ENCODE results near the gene TMEM11.

Gene TMEM11, protein sequence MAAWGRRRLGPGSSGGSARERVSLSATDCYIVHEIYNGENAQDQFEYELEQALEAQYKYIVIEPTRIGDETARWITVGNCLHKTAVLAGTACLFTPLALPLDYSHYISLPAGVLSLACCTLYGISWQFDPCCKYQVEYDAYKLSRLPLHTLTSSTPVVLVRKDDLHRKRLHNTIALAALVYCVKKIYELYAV

DNA sequence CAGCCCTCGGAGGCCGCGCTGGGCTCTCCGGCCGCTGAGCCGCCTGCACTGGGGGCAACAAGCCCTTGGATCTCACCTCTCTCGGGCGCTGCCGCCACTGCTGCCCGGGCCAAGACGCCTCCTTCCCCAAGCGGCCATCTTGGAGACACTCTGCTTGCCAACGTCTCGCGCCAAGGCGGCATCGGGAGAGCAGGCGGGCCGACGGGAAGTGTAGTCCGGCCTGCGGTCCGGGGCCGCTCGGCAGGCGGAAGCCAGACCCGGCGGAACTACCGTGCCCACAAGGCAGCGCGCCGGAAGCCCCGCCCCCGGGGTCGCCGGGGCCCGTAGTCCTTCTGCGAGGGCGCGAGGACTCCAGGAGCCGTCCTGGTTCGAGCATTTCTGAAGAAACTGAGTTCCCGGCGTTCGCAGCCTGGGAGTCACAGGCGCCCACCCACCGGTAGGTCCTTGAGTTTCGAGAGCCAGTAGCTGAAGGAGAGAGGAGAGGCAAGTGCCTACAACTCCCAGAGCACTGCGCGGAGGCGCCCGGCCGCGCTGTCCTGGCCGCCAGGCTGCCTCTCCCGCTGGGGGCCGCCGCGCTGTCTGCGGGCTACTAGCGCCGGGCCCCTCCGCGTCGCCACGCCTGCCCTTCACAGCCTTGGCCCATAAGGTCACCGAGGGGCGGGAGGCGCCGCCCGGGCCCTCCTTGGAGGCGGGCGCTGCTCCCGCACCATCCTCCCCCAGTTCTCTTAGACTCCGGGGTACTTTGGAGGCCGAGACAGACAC lies at the start of gene TMEM11:
TSS of gene TMEM11 (minus strand) at position 147 of the 762 bp plus-strand sequence. CDS start at position 138, 9 bp downstream.
- peak; percentile 92 for DNase-seq

DNA sequence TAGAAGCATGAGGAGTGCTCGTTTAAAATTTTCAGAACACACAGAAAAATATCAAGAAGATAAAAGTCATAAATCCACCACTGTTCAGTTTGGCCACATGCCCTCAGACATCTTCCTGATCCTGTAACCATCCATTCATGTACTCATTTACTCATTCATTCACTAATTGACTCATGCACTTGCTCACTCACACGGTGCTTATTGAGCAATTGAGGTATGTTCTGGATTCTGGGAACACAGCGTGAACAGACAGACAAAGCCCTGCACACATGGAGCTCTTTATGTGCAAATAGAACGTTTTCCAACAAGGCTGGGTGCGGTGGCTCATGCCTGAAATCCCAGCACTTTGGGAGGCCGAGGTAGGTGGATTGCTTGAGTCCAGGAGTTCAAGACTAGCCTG lies 49.4 kb upstream of the TMEM11 start:
- DNase-seq, result no peak

DNA sequence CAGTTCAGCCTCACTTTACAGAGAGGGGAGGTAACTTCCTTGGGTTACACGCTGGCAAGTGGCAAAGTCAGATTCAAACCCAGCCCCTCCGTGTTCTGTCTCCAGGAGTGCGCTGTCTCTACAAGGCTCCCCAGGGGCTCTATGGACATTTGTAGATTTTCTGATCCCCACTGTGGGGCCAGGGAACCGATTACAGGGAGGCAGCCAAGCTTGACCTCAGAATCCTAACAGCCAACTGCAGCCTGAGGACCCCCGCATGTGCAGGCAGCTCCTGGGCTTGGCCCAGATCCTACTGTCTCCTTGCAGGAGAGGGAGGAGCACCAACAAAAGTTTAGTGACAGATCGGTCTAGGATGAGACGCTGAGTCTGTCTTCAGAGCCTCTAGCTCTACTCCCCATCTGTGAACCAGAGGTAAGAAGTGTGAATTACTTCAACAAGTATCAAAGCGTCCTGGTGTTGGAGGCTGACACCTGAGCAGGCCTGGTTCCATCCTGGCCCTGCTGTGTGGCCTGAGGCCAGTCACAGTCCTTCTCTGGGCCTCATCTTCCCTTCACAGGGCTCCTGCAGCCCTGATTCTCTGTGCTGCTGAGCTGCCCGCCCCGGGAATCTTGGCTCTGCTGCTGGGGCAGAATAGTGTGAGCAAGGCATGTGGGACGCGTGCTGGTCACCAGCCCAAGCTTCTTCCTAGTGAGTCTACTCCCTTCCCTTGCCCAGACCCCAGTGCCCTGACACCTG lies 48.5 kb upstream of the TMEM11 start:
- no peak for DNase-seq

DNA sequence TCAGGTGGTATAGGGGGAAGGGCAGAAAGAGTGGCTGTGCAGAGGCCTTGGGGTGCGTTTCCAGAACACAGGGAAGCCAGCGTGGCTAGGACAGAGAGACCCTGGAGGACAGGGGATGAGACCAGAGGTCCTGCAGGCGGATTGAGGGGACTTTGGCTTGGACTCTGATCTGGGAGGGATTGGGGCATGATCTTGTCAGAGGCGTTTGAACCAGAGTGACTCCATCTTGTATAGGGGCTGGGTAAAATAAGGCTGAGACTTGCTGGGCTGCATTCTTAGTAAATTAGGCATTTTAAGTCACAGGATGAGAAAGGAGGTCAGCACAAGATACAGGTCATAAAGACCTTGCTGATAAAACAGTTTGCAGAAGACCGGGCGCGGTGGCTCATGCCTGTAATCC lies 44.6 kb upstream of the TMEM11 start:
- DNase-seq, result no peak

DNA sequence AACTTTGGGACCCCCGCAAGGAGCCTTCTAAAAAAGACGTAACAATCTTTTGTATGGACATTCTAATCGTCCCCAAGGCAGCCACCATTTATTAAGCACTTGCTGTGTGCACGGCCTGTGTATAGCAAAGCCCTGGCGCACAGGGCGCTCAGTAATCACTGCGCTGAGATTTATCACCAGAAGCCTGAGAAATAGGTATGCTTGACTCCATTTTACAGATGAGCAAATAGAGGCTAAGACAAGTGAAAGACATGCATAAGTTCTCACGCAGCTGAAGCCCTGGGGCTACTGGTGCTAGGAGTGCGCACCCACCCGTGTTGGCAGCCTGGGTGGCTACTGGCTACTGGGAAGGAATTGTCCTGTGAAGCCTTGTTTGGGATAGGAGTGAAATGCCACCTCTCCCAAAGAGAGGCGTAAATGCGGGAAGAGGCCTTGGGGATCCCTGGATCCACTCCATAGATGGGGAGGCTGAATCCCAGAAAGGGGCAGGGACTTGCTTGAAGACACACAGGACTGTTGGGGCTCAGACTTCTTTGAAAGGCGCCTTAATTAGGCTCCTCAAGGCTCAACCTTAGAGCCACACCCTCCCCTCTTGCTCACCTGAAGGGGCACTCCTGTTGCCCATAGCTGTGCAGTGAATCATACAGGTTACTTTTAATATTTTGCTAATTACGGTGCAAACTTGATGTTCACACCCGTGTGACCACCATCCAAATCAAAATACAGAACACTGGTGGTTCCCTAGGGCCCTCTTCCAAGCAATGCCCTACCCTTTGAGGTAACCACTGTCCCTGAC lies 39.9 kb upstream of the TMEM11 start:
- no peak for DNase-seq

DNA sequence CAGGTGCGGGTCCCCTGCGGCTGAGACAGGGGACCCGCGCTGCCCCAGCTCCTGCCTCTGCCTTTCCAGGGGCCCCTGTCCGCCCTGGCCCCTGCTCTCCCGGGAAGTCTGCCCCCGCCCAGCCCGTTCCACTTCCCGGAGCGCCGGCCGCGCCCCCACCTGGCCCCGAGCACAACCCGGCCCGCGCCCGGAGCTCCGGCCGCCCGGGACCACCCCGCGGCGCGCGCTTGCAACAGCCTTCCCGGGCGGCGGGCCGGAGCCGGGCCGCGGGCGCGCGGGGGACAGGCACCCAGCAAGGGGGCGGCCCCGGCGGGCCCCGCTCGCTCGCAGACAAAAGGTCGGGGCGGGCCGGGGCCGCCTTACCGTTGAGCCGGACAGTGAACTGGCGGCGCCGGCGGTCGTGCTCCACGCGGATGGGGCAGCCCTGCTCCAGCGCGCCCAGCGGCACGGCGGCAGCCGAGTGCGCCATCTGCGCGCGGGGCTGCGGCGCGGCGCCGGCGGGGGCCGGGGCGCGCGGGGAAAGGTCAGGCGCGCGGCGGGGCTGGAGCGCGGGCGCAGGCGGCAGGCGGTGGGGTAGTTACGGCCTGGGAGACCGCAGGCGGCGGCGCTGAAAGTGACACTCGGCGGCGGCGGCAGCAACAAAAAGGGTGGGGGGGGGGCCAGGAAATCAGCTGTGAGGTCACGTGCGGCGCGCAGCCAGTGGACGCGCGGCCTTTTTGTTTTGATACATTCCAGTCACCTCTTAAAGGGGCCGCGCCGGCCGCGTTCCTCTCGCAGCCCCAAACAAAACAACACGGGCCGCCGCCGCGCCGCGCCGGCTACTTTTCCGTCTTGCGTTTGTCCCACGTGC lies 39.1 kb upstream of the TMEM11 start, which contains the start of gene NATD1:
TSS of gene NATD1 (minus strand) at position 615 of the 850 bp plus-strand sequence. CDS start at position 469, 146 bp downstream.
- DNase-seq, result peak; percentile 74

DNA sequence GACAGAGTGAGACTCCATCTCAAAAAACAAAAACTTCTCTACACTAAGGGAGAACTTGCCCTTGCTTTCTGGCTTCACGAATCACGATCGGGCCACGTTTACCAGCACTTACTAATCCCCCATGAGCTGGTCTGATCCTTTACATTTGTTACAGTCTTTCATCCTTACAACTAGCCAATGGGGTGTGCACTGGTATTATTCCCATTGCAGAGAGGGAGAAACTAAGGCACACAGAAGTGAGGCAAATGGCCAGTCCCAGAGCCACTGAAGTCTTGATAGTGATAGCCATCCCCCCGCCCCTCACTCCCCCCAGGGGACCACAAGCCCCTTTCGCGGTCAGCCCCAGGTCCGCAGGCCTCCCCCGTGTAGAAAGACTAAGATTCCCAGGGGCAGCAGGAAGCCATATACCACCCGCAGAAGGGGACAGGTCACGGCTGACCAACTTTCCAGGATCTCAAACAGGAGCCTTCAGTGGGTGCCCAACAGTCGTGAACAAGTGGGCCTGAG lies 38.4 kb upstream of the TMEM11 start:
- no peak for DNase-seq

DNA sequence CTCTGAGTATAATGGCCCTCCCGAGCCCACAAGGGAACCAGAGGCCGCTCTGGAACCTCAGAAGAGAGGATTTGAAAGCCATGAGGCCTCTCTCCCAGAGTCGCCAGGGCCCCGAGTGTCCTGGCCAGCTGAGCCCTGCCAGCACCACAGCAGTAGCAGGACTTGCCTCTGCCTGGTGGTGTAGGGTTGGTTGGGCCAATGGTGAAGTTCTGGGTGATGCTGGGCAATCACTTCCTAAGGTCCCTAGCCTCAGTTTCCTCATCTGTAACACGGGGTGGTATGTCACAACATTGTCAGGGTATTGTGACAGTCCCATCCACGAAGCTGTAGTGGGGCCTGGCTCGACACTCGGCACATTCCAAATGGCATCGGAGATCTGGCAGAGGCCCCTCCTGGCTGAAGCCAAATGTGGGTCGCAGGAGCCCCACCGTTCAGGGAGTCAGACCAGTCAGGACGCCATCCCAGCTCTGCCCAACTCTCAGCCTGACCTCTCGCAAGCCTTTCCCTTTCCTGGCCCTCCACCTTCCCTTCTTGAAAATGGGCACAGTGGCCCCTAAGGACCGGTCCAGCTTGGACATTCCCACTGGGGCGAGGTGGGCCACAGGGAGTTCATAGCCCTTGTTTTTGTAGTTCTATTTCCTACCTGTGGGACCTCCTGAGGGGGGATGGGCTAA lies 37.5 kb upstream of the TMEM11 start:
- DNase-seq, result no peak

DNA sequence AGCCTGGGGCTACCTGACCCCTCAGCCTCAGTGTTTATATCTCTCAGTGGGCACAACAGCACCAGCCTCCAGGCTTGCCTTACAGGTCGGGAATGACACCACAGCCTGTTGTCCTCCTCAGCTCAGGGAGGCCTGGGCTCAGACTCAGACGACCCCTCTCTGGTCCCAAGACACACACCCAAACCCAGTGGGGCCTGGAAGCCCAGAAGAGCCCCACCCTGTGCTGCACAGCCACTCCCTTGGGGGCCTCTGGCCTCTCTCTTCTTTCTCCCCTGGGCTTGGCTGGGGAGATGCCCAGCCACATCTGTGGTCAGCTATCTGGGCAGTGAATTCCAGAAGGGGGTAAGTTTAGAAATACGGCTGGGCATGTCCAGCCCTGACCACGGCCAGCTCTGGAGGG lies 36.9 kb upstream of the TMEM11 start:
- no peak for DNase-seq

DNA sequence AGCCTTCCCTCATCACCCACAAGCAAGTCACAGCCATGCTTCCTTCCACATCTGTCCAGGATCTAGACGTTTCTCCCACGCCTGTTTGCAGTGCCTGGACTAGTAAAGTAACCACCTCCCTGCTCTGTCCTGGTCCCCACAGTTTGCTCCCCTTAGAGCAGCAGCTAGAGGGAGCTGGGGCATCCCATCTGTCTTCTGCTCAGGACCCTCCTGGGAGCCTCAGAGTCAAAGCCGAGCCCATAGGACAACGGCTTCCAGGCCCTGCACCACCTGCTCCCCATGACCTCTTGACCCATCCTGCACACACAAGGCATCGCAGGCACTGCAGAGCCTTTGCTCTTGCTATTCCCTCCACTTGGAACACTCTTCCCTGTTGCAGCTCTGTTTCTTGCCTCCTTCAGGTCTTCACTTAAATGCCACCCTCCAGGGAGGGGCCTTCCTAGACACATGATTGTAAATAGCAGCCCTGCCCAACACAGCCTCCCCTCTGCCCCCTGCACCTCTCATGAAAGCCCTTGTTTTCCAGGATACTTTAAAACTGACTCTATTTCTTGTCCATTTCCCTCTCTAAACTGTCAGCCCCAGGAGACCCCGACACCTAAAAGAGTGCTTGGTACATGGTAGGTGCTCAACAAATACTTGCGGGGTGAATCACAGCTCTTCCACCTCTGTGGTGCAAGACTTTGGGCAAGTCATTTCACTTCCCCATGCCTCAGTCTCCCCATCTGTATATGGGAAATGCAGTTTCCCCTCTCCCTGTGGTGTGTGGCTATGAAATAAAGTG lies 36.2 kb upstream of the TMEM11 start:
- DNase-seq, result no peak

DNA sequence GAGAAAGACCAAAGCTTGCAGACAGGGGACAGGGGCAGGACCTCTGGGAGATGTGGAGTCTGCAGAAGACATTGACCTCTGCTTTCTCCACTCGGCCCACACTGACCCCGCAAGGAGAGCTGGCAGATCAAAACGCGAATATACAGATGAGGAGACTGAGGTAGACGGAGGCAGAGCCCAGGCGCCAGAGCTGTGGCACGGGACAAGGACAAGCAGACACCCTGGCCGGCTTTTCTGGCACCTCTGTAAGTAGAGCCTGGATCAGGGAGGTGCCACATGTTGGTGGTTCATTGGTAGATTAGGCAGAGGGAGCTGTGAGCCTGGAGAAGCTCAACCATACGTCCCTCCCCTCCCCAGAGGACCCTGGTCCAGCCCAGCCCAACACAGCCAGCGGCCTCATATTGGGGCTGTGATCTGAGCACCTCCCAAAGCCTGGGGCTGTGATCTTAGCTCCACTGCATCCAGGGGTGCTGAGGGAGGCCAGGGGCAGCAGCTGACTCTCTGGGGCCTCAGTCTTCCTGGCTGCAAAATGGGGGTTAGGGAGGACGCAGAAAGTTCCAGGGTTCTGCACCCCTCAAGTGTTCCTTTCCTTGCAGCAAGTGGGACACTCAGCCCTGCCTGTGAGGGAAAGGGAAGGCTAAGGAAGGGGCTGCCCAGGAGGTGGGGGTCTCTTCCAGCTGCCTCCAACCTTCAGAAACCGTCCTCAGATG lies 35.3 kb upstream of the TMEM11 start:
- DNase-seq, result no peak

DNA sequence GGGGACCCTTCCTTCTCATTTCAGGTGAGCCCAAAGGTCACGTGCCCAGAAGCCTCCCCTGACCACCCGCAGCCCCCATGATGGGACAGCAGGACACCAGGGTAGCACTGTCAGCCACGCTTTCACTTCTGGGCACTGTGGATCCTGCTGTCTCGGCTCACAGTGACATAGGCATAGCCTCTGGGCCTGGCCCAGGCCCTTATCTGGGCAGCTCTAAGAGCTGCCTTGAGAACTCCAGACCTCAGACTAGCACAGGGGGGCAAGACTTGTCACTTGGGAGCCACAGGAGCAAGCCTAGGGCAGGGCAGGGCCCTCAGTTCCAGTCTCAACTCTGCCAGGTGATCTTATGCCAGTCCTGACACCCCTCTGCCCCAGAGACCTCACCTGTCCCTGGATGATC lies 34.5 kb upstream of the TMEM11 start:
- no peak for DNase-seq

DNA sequence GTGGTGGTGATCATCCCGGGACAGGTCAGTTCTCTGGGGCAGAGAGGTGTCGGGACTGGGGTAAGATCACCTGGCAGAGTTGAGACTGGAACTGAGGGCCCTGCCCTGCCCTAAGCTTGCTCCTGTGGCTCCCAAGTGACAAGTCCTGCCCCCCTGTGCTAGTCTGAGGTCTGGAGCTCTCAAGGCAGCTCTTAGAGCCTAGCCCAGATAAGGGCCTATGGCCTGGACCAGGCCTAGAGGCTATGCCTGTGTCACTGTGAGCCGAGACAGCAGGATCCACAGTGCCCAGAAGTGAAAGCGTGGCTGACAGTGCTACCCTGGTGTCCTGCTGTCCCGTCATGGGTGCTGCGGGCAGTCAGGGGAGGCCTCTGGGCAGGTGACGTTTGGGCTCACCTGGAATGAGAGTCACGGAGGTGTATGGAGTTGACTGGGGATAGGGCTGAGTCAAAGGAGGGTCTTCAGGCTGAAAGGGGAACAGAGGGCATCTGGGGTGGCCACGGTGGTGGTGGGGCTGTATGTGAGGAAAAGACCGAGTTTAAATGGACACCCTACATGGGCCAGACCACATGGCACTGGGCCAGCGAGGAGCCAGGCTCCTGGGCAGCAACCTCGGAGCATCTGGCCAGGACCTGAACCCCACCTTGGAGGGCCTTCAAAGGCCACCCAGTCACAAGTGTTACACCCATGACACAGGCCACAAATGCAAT lies 33.7 kb upstream of the TMEM11 start:
- no peak for DNase-seq

DNA sequence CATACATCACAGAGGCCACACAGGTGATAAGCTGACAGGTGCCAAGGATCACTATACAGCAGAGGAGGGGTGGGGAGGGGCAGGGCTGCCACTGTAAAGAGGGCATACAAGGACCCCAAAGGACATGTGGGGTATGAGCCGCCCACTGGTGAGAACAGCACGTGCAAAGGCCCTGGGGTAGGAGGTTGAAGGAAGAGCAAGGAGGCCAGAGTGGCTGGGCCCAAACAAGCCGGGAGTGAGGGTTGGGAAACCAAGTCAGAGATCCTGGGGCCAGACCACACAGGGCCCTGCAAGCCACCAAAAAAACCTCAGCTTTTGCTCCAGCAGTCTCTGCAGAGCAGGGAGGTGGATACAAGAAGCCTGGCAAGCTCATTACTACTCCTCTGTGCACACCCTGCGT lies 32.7 kb upstream of the TMEM11 start:
- DNase-seq, result no peak

DNA sequence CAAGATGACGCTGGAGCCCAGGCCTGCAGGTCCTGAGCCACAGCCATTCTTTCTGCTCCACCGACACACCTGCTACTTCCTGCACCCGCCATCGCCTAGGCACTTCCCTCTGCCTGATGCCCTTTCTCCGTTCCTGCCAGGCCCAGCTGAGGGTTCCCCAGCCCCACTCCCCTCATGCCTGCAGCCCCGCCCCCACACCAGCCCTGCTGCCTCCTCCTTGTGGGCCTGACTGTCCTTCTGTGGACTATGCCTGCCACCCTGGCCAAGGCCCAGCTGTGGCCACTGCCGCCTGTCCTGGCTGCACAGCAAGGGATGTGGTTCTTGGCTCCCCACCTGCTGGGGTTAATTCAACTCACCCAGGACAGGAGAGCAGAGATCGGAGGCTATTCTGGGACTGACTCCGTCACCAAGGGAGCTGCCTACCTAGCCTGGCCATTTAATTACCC lies 31.7 kb upstream of the TMEM11 start:
- no peak for DNase-seq

DNA sequence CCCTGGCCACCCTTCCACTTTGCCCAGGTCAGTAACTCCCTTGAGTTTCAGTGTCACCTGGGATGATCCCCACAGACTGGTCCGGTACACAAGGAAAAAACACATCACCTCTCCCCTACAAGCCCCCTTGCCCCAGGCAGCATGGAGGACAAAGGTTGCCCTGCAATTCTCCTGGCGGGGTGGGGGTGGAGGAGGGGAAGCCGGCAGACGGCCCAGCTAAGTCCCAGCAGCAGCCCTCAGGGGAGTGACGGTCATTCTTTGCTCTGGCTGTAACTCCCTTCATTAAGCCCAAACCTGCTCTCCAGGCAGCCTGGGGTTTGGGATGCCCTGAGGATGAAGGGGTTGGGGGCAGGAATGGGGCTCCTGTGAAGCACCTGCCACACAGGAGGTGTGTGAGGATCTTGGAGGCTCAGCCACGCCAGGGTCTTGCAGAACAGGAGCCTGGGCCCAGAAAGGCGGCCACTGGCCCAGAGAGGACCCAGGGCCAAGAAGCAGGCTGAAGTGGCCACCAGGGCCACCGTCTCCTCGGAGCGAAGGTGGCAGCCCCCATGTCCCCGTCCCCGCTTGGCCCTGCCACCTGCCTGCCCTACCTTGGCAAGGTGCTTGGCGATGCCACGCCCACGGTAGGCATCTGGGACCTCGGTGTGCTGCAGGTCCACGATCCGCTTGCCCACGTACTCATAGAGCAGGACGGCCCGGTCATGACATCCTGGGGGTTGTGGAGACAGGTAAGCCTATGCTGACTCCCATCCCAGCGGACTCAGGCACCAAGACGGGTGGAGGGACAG lies 29.7 kb upstream of the TMEM11 start:
- DNase-seq, result no peak

DNA sequence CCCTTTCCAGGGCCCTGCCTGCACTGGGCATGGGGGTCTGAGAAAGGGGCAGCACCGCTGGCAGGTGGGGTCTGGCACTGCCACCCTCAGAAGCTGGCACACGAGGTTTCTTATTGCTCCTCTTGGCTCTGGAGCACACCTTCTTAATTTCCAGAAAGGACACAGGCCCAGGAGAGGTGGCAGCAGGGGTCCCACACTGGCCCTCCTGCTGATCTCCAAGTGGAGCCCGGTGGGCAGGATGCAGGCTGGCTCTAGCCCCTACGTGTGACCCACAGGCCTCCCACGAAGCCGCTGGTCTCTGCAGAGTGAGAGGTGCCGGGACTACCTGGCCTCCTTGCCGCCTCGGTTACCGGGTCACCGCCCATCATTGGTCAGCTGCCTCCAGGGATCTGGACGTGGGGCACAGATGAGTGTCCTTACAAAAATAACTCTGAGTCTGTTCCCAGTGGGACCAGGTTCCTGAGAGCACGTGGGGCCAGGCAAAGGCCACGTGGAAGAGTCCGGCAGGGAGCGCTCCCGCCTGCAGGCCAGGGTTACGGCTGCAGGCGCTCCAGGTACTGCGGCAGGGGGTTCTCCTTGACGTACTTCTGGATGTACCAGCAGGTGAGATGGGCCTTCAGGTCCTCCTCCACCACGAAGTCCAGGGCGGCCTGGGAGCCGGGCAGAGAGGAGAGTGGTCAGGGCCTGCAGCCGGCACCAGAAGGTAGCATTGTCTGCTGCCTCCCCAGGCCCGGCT lies 29.0 kb upstream of the TMEM11 start:
- no peak for DNase-seq

All from activated CD4-positive, alpha-beta T cell treated with anti-CD3 and anti-CD28 coated beads, Interleukin-2, amount 50 U/mL, for 1 hour (primary cell).